ENCODE measurements around the gene CCDC15.

Gene CCDC15

GRCh38 chr11:124953753-124954589, at the start of gene CCDC15:
Gene CCDC15, plus strand, starts transcription at chr11:124954202. Its CDS starts 531 bp downstream, at chr11:124954733.
- DNase-seq, result peak; percentile 96

DNA sequence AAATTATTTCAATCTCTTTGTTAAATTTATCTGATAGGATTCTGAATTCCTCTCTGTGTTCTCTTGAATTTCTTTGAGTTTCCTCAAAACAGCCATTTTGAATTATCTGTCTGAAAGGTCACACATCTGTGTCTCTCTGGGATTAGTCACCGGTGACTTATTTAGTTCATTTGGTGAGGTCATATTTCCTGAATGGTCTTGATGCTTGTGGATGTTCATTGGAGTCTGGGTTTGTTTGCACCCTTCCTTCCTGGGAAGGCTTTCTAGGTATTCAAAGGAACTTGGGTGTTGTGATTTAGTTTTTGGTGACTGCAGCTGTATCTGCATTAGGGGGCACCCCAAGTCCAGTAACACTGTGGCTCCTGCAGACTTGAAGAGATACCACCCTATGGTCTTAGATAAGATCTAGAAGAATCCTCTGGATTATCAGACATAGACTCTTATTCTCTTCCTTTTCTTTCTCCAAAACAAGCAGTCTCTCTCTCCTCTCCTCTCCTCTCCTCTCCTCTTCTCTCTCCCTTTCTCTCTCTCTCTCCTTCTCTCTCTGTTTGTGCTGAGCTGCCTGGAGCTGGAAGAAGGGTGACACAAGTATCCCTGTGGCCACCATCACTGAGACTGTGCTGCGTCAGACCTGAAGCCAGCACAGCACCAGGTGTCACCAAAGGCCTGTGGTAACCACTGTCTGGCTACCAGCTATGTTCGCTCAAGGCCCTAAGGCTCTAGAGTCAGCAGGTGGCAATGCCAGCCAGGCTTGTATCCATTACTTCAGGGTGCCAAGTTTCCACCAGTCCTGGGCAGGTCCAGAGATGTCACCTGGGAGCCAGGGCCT, 38.2 kb upstream of the CCDC15 start:
- no peak for DNase-seq

DNA sequence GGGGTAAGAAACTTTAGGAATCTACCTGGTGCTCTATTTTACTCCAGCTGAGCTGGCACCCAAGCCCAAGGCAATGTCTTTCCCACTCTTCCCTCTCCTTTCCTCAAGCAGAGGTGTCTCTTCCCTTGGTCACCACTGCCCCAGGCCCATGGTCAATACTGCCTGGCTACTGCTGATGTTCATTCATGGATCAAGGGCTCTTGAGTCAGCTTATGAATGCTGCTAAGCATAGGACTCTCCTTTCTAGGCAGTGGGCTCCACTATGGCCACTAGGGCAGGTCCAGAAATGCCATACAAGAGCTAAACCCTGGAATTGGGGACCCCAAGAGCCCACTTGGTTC, 37.7 kb upstream of the CCDC15 start:
- DNase-seq, result no peak

DNA sequence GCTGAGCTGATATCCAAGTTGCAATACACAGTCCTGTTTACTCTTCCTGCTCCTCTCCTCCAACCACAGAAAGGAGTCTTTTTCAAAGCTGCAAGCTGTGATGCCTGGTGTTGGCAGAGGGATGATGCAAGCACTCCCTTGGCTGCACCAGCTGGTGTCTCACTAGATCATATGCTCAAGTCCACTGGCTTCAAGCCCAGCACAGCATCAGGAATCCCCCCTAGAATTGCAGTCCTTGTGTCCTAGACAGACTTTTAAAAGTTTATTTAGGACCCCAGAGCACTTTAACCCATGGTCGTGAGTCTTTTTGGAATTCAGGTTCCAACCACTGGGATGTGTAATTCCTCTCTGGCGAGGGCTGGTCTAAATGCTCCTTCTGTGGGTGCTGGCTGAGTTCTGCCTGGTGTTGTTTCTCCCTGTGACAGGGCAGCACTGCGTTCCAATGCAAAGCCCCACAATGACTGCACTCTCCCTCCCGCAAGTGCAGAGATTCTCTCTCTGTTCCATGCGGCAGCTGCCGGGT, 36.8 kb upstream of the CCDC15 start:
- no peak for DNase-seq

GRCh38 chr11:124918950-124919349, 35.1 kb upstream of the CCDC15 start, which contains the start of gene HEPN1:
Gene HEPN1, plus strand, starts transcription at chr11:124919250.
- DNase-seq, result no peak

- no peak for DNase-seq
Measured at GRCh38 chr11:124919898-124920297, 34.1 kb upstream of the CCDC15 start.

DNA sequence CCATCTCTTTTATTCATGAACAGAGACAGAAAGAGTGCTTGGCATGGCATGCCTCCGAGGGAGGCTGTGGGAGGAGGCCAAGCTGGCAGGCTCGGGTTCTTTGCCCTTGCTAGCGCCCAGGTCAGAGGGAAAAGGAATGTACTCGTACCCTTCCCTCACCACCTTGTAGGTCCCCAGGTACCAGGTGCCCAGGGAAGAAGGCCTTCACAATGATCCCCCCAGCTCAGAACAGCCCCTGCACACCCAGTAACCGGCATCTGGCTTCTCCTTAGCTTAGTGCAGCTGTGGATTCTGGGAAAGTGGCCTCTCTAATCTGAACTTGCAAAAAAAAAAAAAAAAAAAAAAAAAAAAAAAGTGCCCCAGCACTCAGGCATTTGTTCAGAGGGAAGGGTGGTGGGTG, 33.6 kb upstream of the CCDC15 start:
- DNase-seq, result no peak

- peak; percentile 84 for DNase-seq
Measured at GRCh38 chr11:124920870-124921609, 33.0 kb upstream of the CCDC15 start.

- DNase-seq, result no peak
Measured at GRCh38 chr11:124922831-124923230, 31.2 kb upstream of the CCDC15 start.

DNA sequence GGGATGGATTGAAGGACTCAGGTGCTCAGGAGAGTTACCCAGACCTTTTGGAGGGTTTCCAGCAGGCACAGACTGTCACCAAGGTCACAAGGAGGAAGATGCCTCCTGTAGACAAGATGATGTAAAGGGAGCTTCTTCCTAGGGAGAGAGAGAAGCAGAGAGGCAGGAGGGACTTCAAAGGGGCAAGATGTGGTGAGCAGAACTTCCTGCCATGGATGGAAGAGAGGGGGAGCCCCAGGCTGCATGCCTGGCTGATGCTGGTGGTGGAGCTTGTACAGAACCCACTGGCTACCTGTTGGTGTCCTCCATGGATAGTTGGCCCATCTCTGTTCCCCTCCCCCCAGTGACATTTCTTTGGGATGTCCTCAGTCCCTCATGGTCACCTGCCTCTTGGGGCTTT, 30.7 kb upstream of the CCDC15 start:
- DNase-seq, result no peak

DNA sequence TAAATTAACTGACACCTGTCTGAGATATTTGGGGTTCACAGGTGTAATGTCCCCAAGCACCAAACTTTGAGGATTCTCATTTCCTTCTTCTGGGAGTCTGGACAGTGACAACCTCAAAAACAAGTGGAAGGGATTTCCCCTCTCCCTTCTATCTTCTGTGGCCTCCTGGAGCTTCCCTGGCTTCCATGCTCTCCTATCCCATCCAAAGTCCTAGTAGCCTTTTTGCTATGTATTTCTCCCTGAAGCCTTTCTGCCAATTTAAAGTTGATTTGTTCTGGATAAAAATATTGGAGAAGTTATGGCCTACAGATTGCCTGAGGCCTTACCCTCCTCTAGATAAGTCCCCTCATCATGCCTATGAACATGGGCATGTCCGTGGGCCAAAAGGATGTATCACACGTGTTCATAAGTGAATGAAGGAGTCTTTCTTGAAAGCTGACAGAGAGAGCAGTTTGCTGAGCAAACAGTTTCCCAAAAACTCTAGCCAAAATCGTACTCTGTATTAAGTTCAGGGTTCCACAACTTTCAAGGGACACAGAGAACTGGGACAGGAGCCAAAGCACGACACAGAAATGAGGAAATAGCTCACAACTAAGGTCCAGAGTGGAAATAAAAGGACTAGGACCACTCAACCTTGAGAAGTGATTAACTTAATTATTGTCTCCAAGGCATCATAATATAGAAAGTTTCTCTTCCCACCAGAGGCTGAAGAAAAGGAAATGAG, 24.9 kb upstream of the CCDC15 start:
- no peak for DNase-seq

- DNase-seq, result no peak
Measured at GRCh38 chr11:124930799-124931198, 23.2 kb upstream of the CCDC15 start.

DNA sequence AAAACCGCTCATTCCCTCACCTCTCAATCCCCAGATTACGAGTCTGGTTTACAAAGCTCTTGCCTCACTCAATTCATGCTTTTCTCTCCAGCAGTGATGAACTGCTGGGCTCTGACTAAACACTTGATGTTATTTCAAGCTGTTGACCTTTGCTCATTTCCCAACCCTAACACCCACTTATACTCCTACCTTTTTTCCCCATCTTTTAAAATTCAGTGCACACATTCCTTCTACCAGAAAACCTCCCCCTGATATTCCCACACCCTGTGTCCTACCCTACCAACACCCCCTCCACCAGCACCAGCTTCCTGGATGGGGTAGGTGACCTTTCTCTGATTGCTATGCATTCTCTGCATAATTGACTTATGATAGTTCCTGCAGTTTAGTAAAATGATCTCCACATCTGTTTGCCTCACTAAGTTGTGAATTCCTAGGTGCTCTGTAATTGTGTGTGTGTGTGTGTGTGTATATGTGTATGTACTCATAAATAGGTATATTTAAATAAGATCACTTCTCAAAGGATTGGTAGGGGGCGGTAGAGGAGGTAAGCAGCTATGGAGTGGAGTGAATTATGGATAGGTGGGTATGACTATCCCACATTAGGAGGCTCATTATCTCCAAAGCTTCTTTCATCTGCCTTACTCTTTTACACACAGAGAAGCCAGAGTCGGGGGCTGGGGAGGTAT, 19.0 kb upstream of the CCDC15 start:
- no peak for DNase-seq

DNA sequence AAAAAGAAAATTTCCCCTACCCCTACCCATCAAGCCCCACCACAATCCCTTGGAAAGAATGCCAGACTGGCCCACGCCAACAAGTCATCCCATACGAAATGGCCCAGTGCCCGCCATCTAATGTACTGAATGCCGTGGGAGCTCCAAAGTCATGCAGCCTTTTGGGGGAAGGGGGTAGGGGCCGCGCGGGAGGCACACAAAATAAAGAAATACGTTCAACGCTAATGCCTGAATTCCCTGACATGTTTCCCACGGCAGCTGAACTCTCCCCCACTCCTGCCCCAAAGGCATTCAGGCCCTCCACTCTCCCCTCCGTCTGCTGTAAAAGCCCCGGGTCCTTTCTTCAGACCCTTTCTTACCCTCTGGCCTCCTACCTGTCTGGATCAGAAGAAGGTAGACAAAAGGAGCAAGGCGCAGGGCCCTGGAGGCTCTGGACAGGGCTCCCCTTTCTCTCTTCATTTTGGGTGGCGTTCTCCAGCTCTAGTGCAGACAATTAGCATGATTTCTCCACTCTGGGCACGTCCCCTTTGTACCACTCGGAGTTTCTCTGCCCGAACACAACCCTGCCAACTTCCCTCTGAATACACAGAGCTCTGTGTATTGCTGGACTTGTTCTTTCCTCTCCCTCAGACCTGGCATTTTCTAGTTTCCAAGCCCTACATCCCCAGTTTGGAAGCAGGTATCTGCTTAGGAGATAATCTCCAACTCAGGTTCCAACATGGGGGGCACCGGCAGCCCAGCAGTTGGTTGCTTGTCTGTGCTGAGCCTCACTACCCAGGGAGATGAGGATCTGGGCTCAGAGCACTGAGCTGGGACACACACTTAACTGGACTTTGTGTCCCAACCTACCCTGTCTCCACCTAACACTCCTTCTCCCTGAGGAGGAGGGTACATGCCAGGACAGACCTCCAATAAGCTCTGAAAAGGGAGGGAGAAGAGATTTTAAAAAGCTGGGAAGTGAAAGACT, 18.2 kb upstream of the CCDC15 start, which contains the start of gene HEPACAM:
TSS of gene HEPACAM (minus strand) at position 500 of the 967 bp plus-strand sequence. CDS start at position 459, 41 bp downstream.
- no peak for DNase-seq

GRCh38 chr11:124937336-124937935, 16.6 kb upstream of the CCDC15 start:
- no peak for DNase-seq

- DNase-seq, result no peak
Measured at GRCh38 chr11:124938206-124938765, 15.7 kb upstream of the CCDC15 start.

DNA sequence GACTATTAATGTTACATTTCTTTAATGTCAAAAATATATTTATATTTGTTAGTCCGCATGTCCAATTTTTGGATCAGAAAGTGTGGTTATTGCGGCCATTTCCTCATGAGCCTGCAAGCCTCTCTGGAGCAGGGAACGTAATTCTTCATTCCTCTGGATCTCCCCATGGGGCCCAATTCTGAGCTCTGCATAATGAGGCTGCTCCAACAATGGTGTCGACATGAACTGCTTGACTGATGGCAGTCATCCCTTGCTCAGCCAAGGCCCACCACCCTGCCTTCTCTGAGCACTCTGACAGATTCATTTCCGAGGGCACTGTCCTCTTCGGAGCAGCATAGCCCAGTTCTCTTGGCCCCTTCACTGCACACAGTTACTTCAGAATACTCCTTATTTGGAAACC, 15.0 kb upstream of the CCDC15 start:
- no peak for DNase-seq

DNA sequence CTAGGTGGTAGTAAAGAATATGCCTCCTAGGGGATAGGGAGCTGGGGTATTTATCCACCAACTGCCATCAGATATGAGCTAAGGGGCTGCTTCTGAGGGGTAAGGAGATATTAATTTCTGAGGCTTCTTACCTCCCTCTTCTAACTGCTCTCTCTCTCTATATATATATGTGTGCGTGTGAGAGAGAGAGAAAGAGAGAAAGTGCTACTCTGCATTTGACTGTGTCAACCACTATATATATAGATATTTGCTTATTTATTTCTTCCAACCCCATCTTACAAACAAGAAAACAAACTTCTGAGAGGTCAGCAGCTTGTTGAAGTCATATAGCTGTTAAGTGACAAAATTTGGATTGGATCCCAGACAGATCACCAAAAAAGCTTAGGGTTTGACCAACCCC, 12.3 kb upstream of the CCDC15 start:
- no peak for DNase-seq

DNA sequence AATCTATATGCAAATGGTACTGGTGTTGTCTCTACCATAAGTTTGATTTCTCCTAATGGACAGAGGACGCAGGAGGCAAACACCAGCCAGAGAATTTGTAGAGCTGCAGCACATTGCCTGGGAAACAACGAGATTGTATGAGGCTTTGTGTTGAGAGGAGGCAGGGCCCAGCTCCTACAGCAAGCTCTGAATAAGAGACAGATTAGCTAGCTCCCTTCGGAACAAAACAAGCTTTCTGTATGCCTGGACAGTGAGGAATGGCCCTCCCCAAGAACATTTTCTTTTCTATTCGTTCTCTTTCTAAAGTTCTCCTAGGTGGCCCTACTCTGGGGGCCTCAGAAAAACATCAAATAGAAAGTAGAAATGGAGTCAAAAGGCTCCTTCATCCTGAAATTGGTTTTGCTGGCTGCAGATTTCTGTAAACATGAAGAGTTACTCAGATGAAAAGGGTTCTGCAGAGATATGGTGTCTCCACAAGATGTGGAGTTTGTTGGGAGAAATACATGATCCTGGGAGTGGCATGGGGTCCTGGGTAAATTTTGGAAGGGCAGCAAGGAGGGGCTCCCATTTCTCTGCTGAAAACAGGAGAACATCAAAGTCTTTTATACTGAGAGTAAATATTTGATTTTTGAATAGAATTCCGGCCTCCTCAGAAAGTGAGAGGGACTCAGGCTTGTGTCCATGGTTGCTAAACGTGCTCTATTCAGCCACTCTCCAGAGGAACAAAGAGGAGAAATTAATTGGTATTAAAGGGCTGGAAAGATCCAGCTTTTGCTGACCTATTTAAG, 11.3 kb upstream of the CCDC15 start:
- DNase-seq, result no peak

Measured in stimulated activated CD8-positive, alpha-beta memory T cell treated with anti-CD3 and anti-CD28 coated beads, Interleukin-4, amount 100 ng/mL, for 48 hours (primary cell).